Mesodermal cell (in vitro differentiated cells): ENCODE data around the gene TMEM260.

Experiments
- H3K27ac ChIP-seq: 2 replicates; pipeline ENCODE4 v1.7.0; 2013; ENCODE audit warnings: mild to moderate bottlenecking, low read depth, low read length, moderate library complexity; ENCODE audit not compliant: severe bottlenecking
- H3K36me3 ChIP-seq: 2 replicates; pipeline ENCODE4 v1.7.1; 2013; ENCODE audit warnings: mild to moderate bottlenecking, low read length, moderate library complexity; ENCODE audit not compliant: control insufficient read depth, insufficient read depth
- H3K4me1 ChIP-seq: one replicate; pipeline ENCODE4 v1.7.1; 2013; ENCODE audit warnings: mild to moderate bottlenecking, low read length; ENCODE audit not compliant: insufficient read depth, control insufficient read depth, poor library complexity, severe bottlenecking
- H3K4me3 ChIP-seq: 2 replicates; pipeline ENCODE4 v1.7.0; 2013; ENCODE audit warnings: low read length, control low read depth, mild to moderate bottlenecking; ENCODE audit not compliant: insufficient read depth, poor library complexity, severe bottlenecking; ENCODE audit errors: extremely low read depth
- H3K9me3 ChIP-seq: 2 replicates; pipeline ENCODE4 v1.7.1; 2013; ENCODE audit warnings: mild to moderate bottlenecking, low read length, moderate library complexity; ENCODE audit not compliant: control insufficient read depth
- WGBS, 2 experiments: methylation state at CpG; one replicate each; pipeline ENCODE4 v1.1.5; 2013; ENCODE audit warnings: missing lambda C conversion rate in 2 of 2; ENCODE audit not compliant: insufficient coverage in 2 of 2; 5-methylcytosine and 5-hydroxymethylcytosine counted together

TMEM260 gene

DNA sequence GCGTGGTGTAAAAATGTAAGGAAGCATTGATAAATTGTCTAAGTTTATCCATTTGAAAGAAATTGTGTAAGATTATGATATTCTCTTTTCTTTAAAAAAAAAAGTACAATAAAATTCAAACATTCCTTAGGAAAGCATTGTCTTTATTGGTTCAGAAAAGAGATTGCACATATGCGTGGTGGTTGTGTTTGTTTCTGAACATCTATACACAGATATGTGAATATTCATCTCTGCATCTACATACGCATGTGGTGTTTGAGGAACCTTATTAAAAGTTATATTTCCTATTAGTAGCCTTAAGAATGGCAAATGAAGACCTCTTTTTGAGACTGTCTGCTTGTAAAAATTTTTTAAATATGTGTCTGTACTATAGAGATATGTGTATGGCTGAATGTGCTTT lies 69.8 kb downstream of the TMEM260 start:
- Histone ChIP-seq H3K27ac (no peak overlapping the region), H3K4me1 (no peaks in the 10 kb centered on the region)
- whole genome bisulfite sequencing, 2 experiments, result 100% methylated on average over 1 of the region's 3 CpGs; no CpG with 5 or more reads in 1 of the 2 experiments

DNA sequence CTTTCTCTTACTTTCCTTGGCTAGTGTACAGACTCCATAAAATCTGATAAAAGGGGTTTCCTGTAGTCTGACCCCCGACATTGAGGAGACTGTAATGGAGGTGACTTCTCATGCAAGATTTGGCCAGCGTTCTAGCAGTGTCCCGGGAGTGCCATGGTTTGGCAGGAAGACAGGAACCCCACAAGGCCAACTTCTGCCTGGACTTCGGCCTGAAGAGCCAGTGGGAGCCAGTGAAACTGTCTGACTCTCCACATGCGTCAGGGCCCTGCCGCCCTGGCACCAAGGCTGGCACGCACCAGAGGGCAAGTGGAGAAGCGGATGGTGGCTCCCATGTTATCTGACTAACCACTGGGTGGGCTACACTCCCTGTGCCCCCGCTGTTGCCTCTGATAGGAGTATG lies 70.5 kb downstream of the TMEM260 start:
- no peaks in the 10 kb centered on the region for H3K9me3 ChIP-seq
- H3K36me3 ChIP-seq, result no peaks in the 10 kb centered on the region
- no peaks in the 10 kb centered on the region for H3K4me1 ChIP-seq
- H3K4me3 ChIP-seq, result no peak overlapping the region
- H3K27ac ChIP-seq, result no peak overlapping the region
- 79 to 81% methylated on average over 8 of the region's 9 CpGs for WGBS, 2 experiments

More for the DNA sequence above, 69.8 kb downstream of the TMEM260 start:
- no peak overlapping the region for H3K4me3 ChIP-seq
- no peaks in the 10 kb centered on the region for H3K9me3 ChIP-seq
- H3K36me3 ChIP-seq, result no peaks in the 10 kb centered on the region

DNA sequence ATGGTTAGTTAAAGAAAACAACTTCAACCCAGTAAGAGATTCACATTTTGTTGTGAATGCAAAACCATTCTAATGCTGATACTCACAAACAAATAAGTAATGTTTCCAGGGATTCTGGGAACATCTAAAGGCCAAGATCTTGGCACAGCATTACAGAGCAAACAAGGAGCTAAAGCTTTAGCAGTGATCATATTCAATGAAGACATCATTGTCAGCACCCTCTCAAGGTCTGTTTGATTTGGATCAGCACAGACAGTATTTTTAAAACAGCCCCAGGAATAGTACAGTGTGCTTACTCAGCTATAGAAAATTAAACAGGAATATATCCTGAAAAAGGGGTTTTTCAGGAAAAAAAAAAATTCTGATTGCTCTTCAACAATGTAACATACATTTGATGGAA lies 71.4 kb downstream of the TMEM260 start:
- Histone ChIP-seq H3K9me3 (no peaks in the 10 kb centered on the region), H3K4me3 (no peak overlapping the region), H3K27ac (no peak overlapping the region), H3K4me1 (no peaks in the 10 kb centered on the region), H3K36me3 (no peaks in the 10 kb centered on the region)

DNA sequence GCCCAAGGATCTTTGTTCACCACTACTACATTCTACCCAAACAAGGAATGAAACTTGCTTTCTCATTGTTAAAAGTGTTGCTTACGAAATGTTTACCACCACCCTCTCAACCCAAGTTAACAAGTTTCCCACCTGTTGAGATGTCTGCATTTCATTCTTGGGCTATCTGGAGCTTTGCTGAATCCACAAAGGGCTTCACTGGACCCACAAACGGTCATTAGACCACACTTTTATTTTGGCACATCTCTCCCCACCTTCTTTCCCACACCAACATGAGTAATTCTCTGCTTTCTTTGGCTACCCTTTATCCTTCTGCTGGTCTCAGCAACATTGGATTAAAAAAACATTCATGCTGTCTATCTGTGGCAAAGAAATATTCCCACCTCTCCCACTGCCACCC lies 78.0 kb downstream of the TMEM260 start:
- Histone ChIP-seq H3K4me3 (no peak overlapping the region), H3K4me1 (peaks cover 8% of the 10 kb centered on the region), H3K36me3 (no peaks in the 10 kb centered on the region), H3K9me3 (no peaks in the 10 kb centered on the region), H3K27ac (no peak overlapping the region)
- WGBS, 2 experiments, result 63 to 95% methylated on average over 2 of the region's 2 CpGs

DNA sequence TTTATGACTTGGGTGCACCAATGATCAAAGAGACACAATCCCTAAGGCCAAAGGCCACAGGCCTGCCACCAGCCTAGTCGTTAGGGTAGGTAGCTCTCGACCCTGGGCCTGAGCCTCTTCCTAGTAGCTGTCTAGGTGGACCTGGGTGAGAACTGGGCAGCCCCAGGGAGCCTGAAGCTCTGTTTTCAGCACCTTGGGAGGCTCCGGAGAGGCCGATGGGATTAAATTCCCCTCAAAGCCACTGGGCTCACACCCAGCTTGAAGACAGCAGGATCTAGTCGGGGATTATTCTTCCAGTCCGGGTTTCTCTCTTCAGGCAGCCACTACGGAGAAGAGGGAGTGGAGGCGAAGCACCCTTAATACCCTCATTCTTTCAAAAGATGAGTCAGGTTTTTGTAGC lies 79.8 kb downstream of the TMEM260 start:
- Histone ChIP-seq H3K4me1 (peaks cover 8% of the 10 kb centered on the region), H3K9me3 (no peaks in the 10 kb centered on the region), H3K27ac (no peak overlapping the region), H3K36me3 (no peaks in the 10 kb centered on the region), H3K4me3 (no peak overlapping the region)
- 8 to 43% methylated on average over 3 to 4 of the region's 8 CpGs for whole genome bisulfite sequencing, 2 experiments

DNA sequence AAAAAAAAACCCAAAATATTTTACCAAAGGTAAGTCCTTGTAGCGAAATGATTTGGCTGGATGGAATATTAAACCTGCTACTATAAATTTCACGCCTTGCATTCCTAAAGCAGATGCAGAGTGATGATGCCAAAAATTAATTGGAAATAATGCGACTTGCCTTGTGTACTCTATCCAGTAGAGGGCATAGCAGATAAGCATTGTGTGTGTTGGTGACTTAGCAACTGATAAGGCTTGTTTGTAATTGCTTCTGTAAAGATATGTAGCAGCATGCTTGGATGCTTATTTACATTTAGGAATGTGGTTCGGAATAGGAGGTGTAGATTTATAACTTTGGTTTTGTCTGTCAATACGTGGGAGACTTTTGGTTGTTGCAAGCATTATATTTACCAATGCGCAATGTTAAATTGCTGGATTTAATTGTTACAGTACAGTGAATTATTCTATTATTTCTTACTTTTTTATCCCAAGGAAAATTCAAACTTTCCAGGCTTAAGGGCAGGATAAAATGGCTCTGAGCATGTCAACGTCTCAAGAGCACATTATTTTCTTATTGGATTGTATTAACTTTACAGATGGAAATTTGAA lies 80.5 kb downstream of the TMEM260 start:
- Histone ChIP-seq H3K4me3 (no peak overlapping the region), H3K9me3 (no peaks in the 10 kb centered on the region), H3K36me3 (no peaks in the 10 kb centered on the region), H3K27ac (no peak overlapping the region), H3K4me1 (peaks cover 9% of the 10 kb centered on the region)
- 0 to 28% methylated on average over 2 to 4 of the region's 7 CpGs for WGBS, 2 experiments

DNA sequence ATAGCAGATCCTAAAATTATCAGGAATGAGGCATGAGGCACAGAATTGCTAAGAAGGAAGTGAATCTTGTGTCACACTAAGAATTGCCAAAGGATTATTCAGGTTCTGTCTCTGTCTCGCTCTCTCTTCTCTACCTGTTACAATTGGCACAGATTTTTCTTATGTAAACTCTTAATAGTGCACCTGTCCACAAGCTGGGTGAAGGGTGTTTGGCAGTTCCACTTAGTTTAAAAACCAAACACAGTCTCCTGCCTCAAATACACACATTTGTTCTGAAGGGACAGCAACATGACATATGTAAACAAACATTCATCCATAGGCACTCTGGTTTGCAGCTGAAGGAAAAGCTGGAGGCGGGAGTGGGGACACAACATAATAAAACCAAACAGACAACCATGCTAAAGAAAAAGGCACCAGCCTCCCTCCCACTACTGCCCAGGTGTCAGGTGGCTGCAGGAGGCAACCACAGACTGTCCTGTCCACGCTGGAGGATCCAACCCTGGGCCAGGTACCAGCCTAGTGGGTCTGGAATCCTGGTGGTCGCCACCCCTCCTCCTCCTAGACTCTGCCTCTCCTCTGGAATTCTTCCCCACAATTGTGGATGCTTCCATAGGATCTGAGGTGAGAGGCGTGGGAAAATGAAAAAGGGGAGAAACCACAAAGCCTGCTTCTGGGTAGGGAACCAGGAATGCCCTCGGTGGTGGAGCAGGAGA lies 81.2 kb downstream of the TMEM260 start:
- no peaks in the 10 kb centered on the region for H3K9me3 ChIP-seq
- no peaks in the 10 kb centered on the region for H3K36me3 ChIP-seq
- no peak overlapping the region for H3K4me3 ChIP-seq
- no peak overlapping the region for H3K27ac ChIP-seq
- WGBS, 2 experiments, result 59 to 63% methylated on average over 2 to 3 of the region's 6 CpGs
- H3K4me1 ChIP-seq, result peaks cover 13% of the 10 kb centered on the region

DNA sequence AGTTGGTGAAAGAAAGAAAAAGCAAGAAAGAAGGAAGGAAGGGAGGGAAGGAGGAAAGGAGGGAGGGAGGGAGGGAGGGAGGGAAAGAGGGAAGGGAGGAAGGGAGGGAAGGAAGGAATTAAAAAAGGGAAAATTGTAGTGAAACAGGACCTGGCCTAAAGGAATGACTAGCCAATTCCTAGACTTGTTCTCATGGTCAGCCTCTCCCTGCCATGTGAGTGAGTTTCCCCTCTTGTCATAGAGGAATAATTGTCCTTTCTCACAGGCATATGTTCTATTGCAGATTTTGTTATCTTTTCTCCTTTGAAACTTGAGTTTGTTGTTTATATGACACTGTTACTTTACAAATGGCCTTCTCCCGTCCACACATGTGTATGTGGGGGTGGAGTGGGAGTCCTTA lies 81.9 kb downstream of the TMEM260 start:
- 83% methylated on average over 1 of the region's 1 CpG; no CpG with 5 or more reads in 1 of the 2 experiments for WGBS, 2 experiments
- H3K9me3 ChIP-seq, result no peaks in the 10 kb centered on the region
- no peak overlapping the region for H3K4me3 ChIP-seq
- H3K4me1 ChIP-seq, result peaks cover 17% of the 10 kb centered on the region
- no peaks in the 10 kb centered on the region for H3K36me3 ChIP-seq
- H3K27ac ChIP-seq, result no peak overlapping the region

DNA sequence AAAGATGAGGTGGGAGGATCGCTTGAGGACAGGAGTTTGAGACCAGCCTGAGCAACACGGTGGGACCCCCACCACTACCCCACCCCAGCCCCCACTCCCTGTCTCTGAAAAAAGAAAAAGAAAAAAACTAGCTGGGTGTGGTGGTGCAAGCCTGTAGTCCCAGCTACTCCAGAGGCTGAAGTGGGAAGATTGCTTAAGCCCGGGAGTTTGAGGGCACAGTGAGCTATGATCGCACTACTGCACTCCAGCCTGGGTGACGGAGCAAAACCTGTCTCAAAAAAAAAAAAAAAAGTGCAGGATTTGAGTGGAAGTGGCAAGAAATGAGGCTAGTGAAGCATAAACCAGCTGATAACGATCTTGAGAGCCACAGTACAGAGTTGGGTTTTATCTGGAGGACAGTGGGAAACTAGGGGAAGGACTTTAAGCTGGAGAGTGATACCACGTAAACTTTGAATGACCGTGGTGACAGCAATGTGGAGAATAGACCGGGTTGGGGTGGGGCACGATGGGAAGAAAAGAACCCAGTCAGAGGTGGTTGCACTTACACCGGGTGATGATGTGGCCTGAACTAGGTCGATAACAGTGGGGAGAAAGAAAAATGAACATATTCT lies 85.3 kb downstream of the TMEM260 start:
- H3K4me1 ChIP-seq, result peaks cover 13% of the 10 kb centered on the region
- no peaks in the 10 kb centered on the region for H3K36me3 ChIP-seq
- H3K9me3 ChIP-seq, result no peaks in the 10 kb centered on the region
- H3K27ac ChIP-seq, result no peak overlapping the region
- H3K4me3 ChIP-seq, result no peak overlapping the region
- 86 to 88% methylated on average over 7 to 8 of the region's 12 CpGs for WGBS, 2 experiments

DNA sequence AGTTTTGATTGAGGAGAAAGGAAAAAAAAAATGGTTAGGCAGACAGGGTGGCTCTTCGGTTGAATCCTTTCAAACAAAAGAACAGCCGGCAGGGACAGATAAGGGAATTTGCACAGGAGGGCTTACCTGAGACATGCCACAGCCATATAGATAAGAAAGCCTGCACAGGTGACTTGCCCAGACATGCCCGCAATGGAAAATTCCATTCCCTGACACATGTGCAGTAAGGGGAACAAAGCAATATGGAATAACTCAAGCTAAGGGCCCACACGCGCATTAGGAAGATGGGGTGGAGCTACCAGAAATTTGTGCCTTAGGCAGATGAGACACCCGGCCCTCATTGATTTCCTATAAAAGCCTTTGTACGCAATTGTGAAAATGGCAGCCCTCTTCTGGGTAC lies 86.7 kb downstream of the TMEM260 start:
- Histone ChIP-seq H3K4me1 (peaks cover 9% of the 10 kb centered on the region), H3K4me3 (no peak overlapping the region), H3K9me3 (no peaks in the 10 kb centered on the region), H3K36me3 (no peaks in the 10 kb centered on the region), H3K27ac (no peak overlapping the region)
- WGBS, 2 experiments, result 86 to 100% methylated on average over 6 of the region's 7 CpGs

DNA sequence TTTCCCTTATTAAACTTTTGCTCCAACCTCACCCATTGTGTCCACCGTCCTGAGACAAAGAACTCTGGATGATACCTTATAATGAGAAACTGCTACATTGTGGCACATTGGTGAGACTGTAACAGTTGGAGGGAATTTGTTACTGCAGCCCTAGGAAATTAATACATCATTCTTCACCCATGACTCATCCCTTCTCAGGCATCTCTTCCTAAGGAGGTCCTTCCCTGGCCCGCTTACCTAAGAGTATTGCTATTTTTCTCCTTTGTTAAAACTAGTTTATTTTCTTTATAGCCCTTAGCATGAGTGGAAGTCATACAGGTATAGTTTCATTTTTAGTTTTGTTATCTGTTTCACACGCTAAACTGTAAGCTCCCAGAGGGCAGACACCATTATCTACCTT lies 87.1 kb downstream of the TMEM260 start:
- Histone ChIP-seq H3K36me3 (no peaks in the 10 kb centered on the region), H3K4me3 (no peak overlapping the region), H3K27ac (no peak overlapping the region), H3K4me1 (peaks cover 9% of the 10 kb centered on the region), H3K9me3 (no peaks in the 10 kb centered on the region)
- 100% methylated on average over 1 of the region's 3 CpGs; no CpG with 5 or more reads in 1 of the 2 experiments for WGBS, 2 experiments
